HUES48 (cell line): ENCODE measurements around the gene TACC2.
A peak's percentile ranks its signal among the peaks of the same experiment; 100 is the strongest.

Experiments
- H3K27ac ChIP-seq: one replicate; pipeline ENCODE4 v1.7.0; 2013; ENCODE audit warnings: low read depth, low read length, inconsistent platforms
- H3K27me3 ChIP-seq: 2 replicates; pipeline ENCODE4 v1.6.1; 2013; ENCODE audit warnings: mild to moderate bottlenecking, low read length; ENCODE audit not compliant: control insufficient read depth, insufficient read depth
- H3K36me3 ChIP-seq: 2 replicates; pipeline ENCODE4 v1.6.1; 2013; ENCODE audit warnings: low read length; ENCODE audit not compliant: control insufficient read depth, insufficient read depth
- H3K4me1 ChIP-seq: 2 replicates; pipeline ENCODE4 v1.6.1; 2013; ENCODE audit warnings: mild to moderate bottlenecking, low read length; ENCODE audit not compliant: control insufficient read depth, insufficient read depth
- H3K4me3 ChIP-seq: 2 replicates; pipeline ENCODE4 v1.5.1; 2013; ENCODE audit warnings: mild to moderate bottlenecking, low read depth, low read length
- H3K9ac ChIP-seq: 2 replicates; pipeline ENCODE4 v1.6.1; 2013; ENCODE audit warnings: mild to moderate bottlenecking, low read depth, low read length, moderate library complexity
- H3K9me3 ChIP-seq: 2 replicates; pipeline ENCODE4 v1.6.1; 2013; ENCODE audit warnings: low read length; ENCODE audit not compliant: control insufficient read depth, insufficient read depth

Gene TACC2

DNA sequence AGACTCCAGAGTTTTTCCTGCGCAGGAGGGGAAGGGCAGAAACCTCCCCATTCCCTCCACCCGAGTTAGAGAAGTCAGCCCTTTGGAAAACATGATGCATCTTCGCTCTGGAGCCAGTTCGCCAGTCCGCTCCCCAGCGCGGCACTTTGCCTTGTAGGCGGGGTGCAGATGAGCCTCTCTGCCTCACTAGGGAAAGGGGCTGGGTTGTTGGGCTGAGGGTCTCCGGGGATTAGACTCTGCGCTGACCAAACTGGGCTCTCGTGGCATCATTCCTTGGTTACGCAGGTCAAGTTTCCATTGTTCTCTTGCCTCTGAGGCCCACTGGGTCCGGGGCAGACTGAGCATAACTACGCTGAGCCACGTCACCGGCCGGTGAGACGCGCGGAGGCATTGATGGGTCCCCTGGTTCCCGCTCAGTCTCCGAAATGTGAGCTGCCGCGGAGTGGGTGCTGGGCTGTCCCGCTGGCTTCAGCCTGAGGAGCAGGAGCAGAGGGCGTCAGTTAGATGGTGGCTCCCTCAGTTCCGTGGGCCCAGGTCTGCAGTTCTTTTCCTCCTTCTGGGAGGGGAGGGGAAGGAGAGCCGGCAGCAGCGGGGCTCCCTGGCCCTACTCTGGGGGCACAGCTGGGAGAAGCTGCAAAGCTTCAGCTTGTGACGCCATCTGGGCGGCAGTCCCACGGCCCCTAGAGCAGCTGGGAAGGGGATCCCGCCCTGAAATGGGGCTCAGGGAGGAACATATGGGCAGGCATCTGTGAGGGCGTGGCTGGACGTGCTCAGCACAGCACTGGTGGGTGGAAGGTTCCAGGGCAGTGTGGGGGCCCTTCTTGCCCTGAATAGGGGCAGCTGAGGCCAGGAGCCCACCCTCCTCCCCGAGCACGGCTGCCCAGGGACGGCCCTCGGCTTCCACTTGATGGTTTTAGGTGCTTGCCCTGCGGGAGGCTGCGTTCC lies 160.9 kb downstream of the TACC2 start:
- Histone ChIP-seq H3K27me3 (no peaks in the 10 kb centered on the region), H3K27ac (no peak overlapping the region), H3K9me3 (no peaks in the 10 kb centered on the region), H3K4me1 (peaks cover 8% of the 10 kb centered on the region), H3K4me3 (no peak overlapping the region), H3K36me3 (peaks cover under 1% of the 10 kb centered on the region), H3K9ac (no peak overlapping the region)

DNA sequence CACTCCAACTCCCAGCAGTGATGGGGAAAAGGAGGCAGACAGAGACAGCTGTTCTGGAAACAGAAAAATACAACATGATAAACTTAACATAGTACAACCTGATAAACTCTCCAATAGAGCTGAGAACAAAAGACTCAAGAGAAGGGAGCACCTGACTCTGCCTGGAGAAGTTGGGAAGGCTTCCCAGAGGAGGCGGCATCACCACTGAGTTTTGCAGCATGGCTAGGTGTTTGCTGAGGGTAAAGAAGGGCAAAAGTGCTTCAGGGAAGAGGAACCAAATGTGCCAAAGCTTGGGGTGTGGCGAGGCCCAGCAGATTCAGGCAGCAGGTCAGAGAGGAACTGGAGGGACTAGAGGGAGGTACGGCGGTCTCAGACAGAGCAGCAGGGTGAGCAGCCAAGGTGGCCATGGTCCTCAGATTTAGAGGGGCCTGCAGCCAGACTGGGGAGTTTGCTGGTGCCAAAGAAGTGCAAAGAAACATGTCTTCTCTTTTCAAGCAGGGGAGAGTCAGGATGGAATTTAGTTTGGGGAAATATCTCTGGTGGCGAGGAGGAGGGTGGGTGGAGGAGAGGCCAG lies 162.2 kb downstream of the TACC2 start:
- Histone ChIP-seq H3K27me3 (no peaks in the 10 kb centered on the region), H3K4me1 (peaks cover 8% of the 10 kb centered on the region), H3K9me3 (no peaks in the 10 kb centered on the region), H3K9ac (no peak overlapping the region), H3K36me3 (no peaks in the 10 kb centered on the region; the same call in 1 of the 2 replicates), H3K27ac (no peak overlapping the region), H3K4me3 (no peak overlapping the region)

DNA sequence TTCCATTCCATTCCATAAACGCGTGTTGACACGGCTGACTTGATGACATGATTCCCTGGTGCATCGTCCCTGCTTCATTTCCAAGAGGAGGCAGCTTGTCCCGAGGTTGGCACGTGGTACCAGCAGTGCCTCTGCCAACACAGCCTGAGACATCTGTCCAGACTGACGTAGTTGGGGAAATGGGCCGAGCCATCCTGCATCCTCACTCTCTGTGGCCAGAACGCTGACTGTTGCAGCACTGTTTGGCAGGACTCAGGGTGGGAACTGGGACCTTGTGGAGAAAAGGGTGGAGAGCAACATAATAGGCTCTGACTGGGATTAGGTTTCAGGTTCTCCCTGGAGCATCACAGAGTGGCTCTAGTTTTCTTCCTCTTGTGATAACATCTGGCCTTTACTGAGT lies 163.6 kb downstream of the TACC2 start:
- Histone ChIP-seq H3K36me3 (no peaks in the 10 kb centered on the region), H3K4me1 (peaks cover 12% of the 10 kb centered on the region), H3K9ac (no peak overlapping the region), H3K4me3 (no peak overlapping the region), H3K27me3 (no peaks in the 10 kb centered on the region), H3K9me3 (no peaks in the 10 kb centered on the region), H3K27ac (no peak overlapping the region)

DNA sequence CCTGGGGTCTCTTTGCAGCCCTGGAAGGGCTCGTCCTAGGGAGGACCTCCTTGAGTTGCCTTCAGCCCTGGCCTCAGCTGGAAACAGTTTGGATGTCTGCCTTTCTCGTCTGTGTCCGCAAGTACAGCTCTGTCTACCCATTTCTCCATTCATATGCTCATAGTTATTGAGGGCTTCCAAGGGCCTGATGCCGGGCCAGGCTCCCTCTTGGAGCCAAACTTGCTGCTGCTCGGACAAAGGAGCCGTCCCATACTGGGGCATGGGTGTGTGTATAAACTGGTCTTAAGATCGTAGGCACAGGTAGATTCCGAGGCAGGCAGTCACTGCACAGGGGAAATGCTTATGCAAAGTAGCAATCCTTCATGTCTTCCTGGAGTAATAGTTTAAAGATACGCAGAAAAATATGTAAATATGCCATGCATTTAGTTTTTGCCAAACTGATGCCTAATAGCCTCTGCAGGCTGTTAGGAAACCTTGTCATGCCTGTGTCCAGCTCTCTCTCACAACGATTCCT lies 165.1 kb downstream of the TACC2 start:
- H3K9ac ChIP-seq = no peak overlapping the region
- H3K27me3 ChIP-seq = no peaks in the 10 kb centered on the region
- H3K4me3 ChIP-seq = no peak overlapping the region
- H3K27ac ChIP-seq = no peak overlapping the region
- peaks cover 4% of the 10 kb centered on the region; the same call in 1 of the 2 replicates for H3K4me1 ChIP-seq
- no peaks in the 10 kb centered on the region for H3K9me3 ChIP-seq
- no peaks in the 10 kb centered on the region for H3K36me3 ChIP-seq

DNA sequence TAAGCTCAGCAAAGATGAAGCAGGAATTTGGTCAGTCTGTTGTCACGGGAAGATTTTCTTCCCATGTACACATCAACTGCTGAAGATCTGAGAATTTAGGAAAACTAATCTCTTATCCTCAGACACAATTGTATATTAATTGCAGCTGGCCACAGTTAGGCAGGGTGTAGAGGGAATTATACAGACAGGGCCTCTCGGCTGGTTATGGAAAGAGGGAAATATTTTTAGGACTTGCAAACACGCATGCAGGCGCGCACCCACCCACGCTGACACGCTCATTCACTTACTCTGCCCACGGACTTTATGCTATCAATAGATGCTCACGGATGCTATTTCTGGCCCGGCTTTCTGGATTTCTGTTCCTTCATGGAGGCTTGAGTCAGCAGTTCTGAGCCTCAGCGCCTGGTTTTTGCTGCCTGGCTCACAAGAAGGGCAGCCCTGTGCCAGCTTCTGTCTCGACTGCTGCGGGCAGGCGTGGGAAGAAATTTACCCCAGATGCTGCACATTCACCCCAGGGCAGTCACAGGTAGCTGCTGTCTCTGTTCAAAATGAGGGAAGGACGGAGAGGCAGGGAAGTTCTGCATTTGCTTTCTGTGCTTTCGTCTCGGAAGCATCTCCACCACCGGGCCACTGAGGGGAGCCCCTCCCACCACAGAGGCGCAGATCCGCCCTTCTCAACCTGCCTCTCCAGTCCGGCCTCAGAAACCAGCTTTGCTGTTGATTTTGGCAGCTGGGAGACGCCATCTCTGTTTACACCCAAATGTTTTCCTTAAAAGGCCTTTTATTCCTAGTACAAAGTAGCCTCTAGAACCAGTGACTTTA lies 165.8 kb downstream of the TACC2 start:
- Histone ChIP-seq H3K27ac (no peak overlapping the region), H3K9me3 (no peaks in the 10 kb centered on the region), H3K4me3 (no peak overlapping the region), H3K27me3 (no peaks in the 10 kb centered on the region), H3K36me3 (no peaks in the 10 kb centered on the region), H3K9ac (no peak overlapping the region), H3K4me1 (peaks cover 6% of the 10 kb centered on the region; the same call in 1 of the 2 replicates)

DNA sequence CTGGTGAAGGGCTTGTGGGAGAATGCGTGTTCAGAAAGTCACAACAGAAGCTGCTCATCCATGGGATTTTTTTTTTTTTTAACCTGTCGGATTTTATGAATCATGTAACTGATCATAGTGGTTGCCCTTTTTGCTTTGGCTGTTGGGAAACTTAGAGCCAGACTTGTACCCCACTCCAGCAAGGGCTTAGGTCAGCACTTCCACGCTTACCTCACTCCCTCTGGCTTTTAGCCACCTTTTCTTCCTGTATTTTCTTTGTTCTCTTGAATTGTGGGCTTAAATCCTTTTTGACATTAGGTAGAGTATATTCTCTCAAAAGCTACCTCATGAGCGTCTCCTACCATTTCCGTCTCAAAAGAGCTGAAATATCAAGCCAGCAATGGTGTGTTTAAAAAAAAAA lies 168.5 kb downstream of the TACC2 start:
- Histone ChIP-seq H3K27ac (no peak overlapping the region), H3K9ac (no peak overlapping the region), H3K4me1 (peaks cover 17% of the 10 kb centered on the region), H3K27me3 (no peaks in the 10 kb centered on the region), H3K9me3 (no peaks in the 10 kb centered on the region), H3K4me3 (no peak overlapping the region), H3K36me3 (no peaks in the 10 kb centered on the region)

DNA sequence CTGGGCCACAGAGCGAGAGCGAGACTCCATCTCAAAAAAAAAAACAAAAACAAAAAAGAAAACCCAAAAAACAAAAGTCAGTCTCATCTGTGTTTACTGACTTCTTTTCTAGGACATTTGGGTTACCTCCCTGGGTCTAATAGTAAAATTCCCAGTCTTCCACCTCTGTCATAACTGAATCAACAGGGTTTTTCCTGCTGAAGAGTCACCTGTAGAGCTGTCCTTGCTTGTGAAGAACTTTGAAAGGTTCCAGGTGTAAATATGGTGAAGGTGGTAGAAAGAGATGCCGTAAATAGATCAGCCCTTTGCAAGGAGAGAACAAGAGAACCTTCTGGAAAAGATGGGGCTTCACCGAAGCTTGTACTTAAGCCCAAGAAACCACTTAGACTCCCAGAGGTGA lies 169.4 kb downstream of the TACC2 start:
- no peak overlapping the region for H3K9ac ChIP-seq
- H3K9me3 ChIP-seq = no peaks in the 10 kb centered on the region
- no peak overlapping the region for H3K27ac ChIP-seq
- H3K4me3 ChIP-seq = no peak overlapping the region
- peaks cover 20% of the 10 kb centered on the region for H3K4me1 ChIP-seq
- H3K36me3 ChIP-seq = no peaks in the 10 kb centered on the region
- H3K27me3 ChIP-seq = no peaks in the 10 kb centered on the region

DNA sequence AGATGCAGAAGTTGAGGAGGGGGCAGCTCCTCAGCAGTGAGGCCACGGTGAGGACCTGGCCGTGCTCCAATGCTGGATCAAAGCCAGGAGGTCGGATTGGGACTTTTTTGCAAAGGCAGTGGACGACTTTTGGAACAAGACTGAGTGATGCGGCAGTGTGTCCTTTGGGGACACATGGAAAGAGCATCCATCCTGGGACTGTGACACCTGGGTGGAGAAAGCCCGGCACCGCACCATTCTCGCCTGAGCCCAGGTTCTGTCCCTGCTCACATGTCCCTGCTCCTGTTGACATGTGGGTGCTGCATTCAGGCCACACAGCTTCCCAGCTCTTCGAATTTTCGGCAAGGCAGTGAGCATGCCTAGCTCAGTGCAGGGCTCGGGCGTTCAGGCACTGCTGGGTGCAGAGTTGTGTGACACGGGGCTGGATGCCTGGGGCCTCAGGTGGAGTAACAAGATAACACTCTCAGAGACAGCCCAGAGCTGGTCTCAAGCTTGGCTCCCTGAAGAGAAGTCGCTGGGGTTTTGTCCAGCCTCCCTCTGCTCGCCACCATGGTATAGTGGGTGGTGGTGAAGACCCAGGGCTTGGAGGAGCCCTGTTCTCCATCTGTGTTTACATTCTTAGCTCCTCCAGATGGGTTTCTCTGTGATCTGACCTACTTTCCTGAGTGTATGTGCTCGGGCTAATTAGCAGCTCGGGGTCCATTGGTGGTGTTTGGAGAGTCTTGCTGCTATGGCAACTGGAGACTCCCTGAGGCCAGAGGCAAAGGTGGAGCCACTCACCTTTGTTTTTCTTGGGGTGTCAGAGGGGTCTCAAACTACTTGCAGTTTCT lies 170.4 kb downstream of the TACC2 start:
- Histone ChIP-seq H3K36me3 (no peaks in the 10 kb centered on the region), H3K9me3 (no peaks in the 10 kb centered on the region), H3K27ac (no peak overlapping the region), H3K27me3 (no peaks in the 10 kb centered on the region), H3K9ac (no peak overlapping the region), H3K4me3 (no peak overlapping the region), H3K4me1 (peaks cover 20% of the 10 kb centered on the region)

DNA sequence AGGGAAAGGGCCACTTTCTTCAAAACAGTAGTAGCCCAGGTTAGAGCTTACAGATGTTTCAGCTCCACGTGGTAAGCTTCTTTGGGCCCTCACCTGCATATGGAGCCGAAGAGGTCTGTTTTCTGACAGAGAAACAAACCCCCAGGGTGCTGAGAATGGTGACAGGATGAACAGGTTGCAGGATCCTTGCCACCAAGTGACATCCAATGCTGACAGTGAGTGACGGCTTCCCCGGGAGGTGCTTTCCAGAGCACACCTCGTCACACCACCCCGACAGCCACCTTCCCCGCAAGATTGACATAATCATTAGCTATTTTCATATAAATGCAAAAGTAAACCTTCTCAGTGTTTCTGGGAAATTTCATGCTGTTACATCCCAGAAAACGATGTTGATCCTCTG lies 172.8 kb downstream of the TACC2 start:
- H3K4me1 ChIP-seq = peaks cover 41% of the 10 kb centered on the region
- no peak overlapping the region for H3K9ac ChIP-seq
- no peaks in the 10 kb centered on the region; the same call in 1 of the 2 replicates for H3K27me3 ChIP-seq
- H3K27ac ChIP-seq = no peak overlapping the region
- H3K4me3 ChIP-seq = no peak overlapping the region
- H3K9me3 ChIP-seq = no peaks in the 10 kb centered on the region
- H3K36me3 ChIP-seq = no peaks in the 10 kb centered on the region

DNA sequence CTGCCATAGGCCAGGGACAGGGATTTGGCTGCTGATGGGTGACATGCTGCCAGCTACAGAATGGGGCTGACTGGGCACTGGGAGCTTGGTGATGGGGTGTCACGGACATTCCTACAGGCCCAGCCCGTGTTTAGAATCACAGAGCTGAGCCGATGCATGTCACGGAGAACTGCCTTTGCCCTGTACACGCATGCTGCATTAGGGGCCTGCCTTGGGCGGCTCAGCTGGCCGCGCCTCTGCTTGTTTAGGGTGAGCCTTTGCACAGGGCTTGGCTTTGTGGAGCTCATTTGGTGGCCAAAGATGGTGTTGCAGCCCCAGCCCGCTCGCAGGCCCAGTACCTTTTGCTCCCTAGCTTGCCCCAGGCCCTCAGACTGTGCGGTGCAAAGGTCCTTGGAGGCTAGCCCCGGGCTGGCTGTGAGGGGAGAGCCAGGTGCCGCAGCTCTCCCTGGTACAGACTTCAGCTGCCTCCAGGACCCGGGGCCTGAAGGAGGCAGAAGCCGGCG lies 173.8 kb downstream of the TACC2 start:
- Histone ChIP-seq H3K9ac (peak overlapping the region; percentile 87), H3K27me3 (no peaks in the 10 kb centered on the region; the same call in 1 of the 2 replicates), H3K27ac (peak overlapping the region; percentile 91), H3K4me3 (peak overlapping the region; percentile 78), H3K36me3 (no peaks in the 10 kb centered on the region), H3K4me1 (peaks cover 40% of the 10 kb centered on the region), H3K9me3 (no peaks in the 10 kb centered on the region)
